Measurements from ENCODE around the gene CENPL. TPM values are rescaled to one million over a fixed set of nuclear protein-coding genes. Genes with fewer than 3 reads are reported as not detected.

CENPL gene
- total and polyA plus RNA-seq, 9 of the 15 experiments (the other 6 are each of a cell fraction or from before 2014, with no cell fraction given), result 33.0 to 52.7 (median 39.7) TPM

DNA sequence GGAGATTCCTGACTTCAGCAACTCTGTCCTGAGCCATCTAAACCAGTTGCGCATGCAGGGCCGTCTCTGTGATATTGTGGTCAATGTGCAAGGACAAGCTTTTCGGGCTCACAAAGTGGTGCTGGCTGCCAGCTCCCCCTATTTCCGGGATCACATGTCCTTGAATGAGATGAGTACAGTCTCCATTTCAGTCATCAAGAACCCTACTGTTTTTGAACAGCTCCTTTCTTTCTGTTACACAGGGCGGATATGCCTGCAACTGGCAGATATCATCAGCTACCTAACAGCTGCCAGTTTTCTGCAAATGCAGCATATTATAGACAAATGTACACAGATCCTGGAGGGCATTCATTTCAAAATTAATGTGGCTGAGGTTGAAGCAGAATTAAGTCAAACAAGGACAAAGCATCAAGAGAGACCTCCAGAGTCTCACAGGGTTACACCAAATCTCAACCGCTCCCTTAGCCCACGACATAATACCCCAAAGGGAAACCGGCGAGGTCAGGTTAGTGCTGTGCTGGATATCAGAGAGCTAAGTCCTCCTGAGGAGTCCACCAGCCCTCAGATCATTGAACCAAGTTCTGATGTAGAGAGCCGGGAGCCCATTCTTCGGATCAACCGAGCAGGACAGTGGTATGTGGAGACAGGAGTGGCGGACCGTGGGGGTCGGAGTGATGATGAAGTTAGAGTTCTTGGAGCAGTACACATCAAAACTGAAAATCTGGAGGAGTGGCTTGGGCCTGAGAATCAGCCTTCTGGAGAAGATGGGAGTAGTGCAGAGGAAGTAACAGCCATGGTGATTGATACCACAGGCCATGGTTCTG lies 45.8 kb upstream of the CENPL start (continued):
- no peak for TF ChIP-seq FOXP1 (CRISPR knock-in tag; IDR thresholded peaks at IDR 0.05)
- no peak for TF ChIP-seq FUS (optimal IDR thresholded peaks at IDR 0.05; ENCODE audit: low read depth, low read length)
- TF ChIP-seq, protein P1, sequence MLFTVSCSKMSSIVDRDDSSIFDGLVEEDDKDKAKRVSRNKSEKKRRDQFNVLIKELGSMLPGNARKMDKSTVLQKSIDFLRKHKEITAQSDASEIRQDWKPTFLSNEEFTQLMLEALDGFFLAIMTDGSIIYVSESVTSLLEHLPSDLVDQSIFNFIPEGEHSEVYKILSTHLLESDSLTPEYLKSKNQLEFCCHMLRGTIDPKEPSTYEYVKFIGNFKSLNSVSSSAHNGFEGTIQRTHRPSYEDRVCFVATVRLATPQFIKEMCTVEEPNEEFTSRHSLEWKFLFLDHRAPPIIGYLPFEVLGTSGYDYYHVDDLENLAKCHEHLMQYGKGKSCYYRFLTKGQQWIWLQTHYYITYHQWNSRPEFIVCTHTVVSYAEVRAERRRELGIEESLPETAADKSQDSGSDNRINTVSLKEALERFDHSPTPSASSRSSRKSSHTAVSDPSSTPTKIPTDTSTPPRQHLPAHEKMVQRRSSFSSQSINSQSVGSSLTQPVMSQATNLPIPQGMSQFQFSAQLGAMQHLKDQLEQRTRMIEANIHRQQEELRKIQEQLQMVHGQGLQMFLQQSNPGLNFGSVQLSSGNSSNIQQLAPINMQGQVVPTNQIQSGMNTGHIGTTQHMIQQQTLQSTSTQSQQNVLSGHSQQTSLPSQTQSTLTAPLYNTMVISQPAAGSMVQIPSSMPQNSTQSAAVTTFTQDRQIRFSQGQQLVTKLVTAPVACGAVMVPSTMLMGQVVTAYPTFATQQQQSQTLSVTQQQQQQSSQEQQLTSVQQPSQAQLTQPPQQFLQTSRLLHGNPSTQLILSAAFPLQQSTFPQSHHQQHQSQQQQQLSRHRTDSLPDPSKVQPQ (CRISPR knock-in tag; IDR thresholded peaks at IDR 0.05; ENCODE audit: borderline replicate concordance), result no peak
- TF ChIP-seq KDM1A (IDR thresholded peaks at IDR 0.05), result no peak
- no peak for TF ChIP-seq ZFPM2 (CRISPR knock-in tag; IDR thresholded peaks at IDR 0.05)
- TF ChIP-seq ZNF551 (CRISPR knock-in tag; IDR thresholded peaks at IDR 0.05), result no peak
- 0 out of 2 replicates have a peak, but pooled peaks have one; percentile 14 for TF ChIP-seq SMARCE1 (IDR thresholded peaks at IDR 0.05)
- TF ChIP-seq, protein P2, sequence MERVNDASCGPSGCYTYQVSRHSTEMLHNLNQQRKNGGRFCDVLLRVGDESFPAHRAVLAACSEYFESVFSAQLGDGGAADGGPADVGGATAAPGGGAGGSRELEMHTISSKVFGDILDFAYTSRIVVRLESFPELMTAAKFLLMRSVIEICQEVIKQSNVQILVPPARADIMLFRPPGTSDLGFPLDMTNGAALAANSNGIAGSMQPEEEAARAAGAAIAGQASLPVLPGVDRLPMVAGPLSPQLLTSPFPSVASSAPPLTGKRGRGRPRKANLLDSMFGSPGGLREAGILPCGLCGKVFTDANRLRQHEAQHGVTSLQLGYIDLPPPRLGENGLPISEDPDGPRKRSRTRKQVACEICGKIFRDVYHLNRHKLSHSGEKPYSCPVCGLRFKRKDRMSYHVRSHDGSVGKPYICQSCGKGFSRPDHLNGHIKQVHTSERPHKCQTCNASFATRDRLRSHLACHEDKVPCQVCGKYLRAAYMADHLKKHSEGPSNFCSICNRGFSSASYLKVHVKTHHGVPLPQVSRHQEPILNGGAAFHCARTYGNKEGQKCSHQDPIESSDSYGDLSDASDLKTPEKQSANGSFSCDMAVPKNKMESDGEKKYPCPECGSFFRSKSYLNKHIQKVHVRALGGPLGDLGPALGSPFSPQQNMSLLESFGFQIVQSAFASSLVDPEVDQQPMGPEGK (CRISPR knock-in tag; IDR thresholded peaks at IDR 0.05; ENCODE audit: borderline replicate concordance), result no peak
- TF ChIP-seq, protein P3, sequence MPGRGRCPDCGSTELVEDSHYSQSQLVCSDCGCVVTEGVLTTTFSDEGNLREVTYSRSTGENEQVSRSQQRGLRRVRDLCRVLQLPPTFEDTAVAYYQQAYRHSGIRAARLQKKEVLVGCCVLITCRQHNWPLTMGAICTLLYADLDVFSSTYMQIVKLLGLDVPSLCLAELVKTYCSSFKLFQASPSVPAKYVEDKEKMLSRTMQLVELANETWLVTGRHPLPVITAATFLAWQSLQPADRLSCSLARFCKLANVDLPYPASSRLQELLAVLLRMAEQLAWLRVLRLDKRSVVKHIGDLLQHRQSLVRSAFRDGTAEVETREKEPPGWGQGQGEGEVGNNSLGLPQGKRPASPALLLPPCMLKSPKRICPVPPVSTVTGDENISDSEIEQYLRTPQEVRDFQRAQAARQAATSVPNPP (IDR thresholded peaks at IDR 0.05; ENCODE audit: borderline replicate concordance, insufficient read depth, insufficient read length), result no peak
- no peak for TF ChIP-seq DACH1 (IDR thresholded peaks at IDR 0.05; ENCODE audit: partially characterized antibody)
- TF ChIP-seq, protein P4, sequence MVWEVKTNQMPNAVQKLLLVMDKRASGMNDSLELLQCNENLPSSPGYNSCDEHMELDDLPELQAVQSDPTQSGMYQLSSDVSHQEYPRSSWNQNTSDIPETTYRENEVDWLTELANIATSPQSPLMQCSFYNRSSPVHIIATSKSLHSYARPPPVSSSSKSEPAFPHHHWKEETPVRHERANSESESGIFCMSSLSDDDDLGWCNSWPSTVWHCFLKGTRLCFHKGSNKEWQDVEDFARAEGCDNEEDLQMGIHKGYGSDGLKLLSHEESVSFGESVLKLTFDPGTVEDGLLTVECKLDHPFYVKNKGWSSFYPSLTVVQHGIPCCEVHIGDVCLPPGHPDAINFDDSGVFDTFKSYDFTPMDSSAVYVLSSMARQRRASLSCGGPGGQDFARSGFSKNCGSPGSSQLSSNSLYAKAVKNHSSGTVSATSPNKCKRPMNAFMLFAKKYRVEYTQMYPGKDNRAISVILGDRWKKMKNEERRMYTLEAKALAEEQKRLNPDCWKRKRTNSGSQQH (CRISPR knock-in tag; IDR thresholded peaks at IDR 0.05), result no peak
- no peak for TF ChIP-seq FOS (IDR thresholded peaks at IDR 0.05; ENCODE audit: extremely low read depth, insufficient read length)
